SU-DHL-6 (cell line): ENCODE data around the gene MFSD6.
"Not testable (repeated sequence)": the region's sequence is repeated elsewhere in the genome, so short reads cannot be mapped to it uniquely, and the experiment has no call there.

Experiments used
- H2AFZ ChIP-seq: fragments of 200-600 bp; sonication (generic); 2 replicates; pipeline ENCODE4 v1.6.1; 2014; ENCODE audit warnings: low read depth, mild to moderate bottlenecking, moderate library complexity, mixed read lengths, antibody characterized with exemption, low read length; ENCODE audit not compliant: severe bottlenecking
- H3F3A ChIP-seq: fragments of 200-600 bp; shearing (Covaris generic); 2 replicates; pipeline ENCODE4 v1.6.0; 2016; ENCODE audit warnings: antibody characterized with exemption, mild to moderate bottlenecking; ENCODE audit not compliant: insufficient read depth
- H3K27ac ChIP-seq: fragments of 200-600 bp; sonication (generic); 2 replicates; pipeline ENCODE4 v1.5.1; 2016; ENCODE audit warnings: low read depth, mild to moderate bottlenecking, low read length, moderate library complexity, mixed read lengths
- H3K27me3 ChIP-seq: fragments of 200-600 bp; sonication (generic), shearing (Covaris generic); 2 replicates; pipeline ENCODE4 v1.6.0; 2014; ENCODE audit warnings: mild to moderate bottlenecking, low read length
- H3K36me3 ChIP-seq: fragments of 200-600 bp; sonication (generic); 2 replicates; pipeline ENCODE4 v1.6.1; 2014; ENCODE audit warnings: mild to moderate bottlenecking, low read length, mixed read lengths
- H3K4me2 ChIP-seq: fragments of 300-600, 200-600 bp; shearing (Covaris generic), sonication (generic); 2 replicates; pipeline ENCODE4 v1.6.0; 2014; ENCODE audit warnings: low read length, low read depth, mild to moderate bottlenecking; ENCODE audit not compliant: poor library complexity, severe bottlenecking
- H3K4me3 ChIP-seq: fragments of 200-600 bp; sonication (generic); 2 replicates; pipeline ENCODE4 v1.5.1; 2014; ENCODE audit warnings: antibody characterized with exemption, low read length, mild to moderate bottlenecking, mixed read lengths; ENCODE audit not compliant: insufficient read depth, poor library complexity, severe bottlenecking
- H3K79me2 ChIP-seq: fragments of 200-600 bp; sonication (generic); 2 replicates; pipeline ENCODE4 v1.6.1; 2014; ENCODE audit warnings: mild to moderate bottlenecking, low read length, moderate library complexity; ENCODE audit not compliant: insufficient read depth
- H3K9ac ChIP-seq: fragments of 200-600 bp; sonication (generic); 2 replicates; pipeline ENCODE4 v1.7.0; 2014; ENCODE audit warnings: mild to moderate bottlenecking, low read length
- H3K9me2 ChIP-seq: fragments of 200-600 bp; sonication (generic); replicated peaks from 2 replicates; pipeline ENCODE4 v1.6.1; 2014; ENCODE audit warnings: low read length; ENCODE audit not compliant: insufficient read depth
- H3K9me3 ChIP-seq: fragments of 200-600 bp; sonication (generic); 2 replicates; pipeline ENCODE4 v1.6.1; 2014; ENCODE audit warnings: low read length, mixed read lengths; ENCODE audit not compliant: insufficient read depth
- H4K20me1 ChIP-seq: fragments of 200-600 bp; sonication (generic); 2 replicates; pipeline ENCODE4 v1.6.1; 2014; ENCODE audit warnings: low read depth, mild to moderate bottlenecking, antibody characterized with exemption, low read length, moderate library complexity, mixed read lengths
- EZH2phosphoT487 ChIP-seq: fragments of 200-600 bp; sonication (generic), shearing (Covaris generic); conservative IDR thresholded peaks from 2 replicates; pipeline ENCODE4 v1.6.1; 2018; ENCODE audit warnings: mild to moderate bottlenecking, antibody characterized with exemption, low read length, moderate library complexity, mixed read lengths
- TF ChIP-seq, protein P1 (sequence below): fragments of 200-600 bp; sonication (generic); IDR thresholded peaks from one replicate; pipeline ENCODE4 v1.5.1; 2017; ENCODE audit warnings: antibody characterized with exemption, mild to moderate bottlenecking, low read length, moderate library complexity; ENCODE audit not compliant: insufficient read depth, poor library complexity, severe bottlenecking

The MFSD6 gene

DNA sequence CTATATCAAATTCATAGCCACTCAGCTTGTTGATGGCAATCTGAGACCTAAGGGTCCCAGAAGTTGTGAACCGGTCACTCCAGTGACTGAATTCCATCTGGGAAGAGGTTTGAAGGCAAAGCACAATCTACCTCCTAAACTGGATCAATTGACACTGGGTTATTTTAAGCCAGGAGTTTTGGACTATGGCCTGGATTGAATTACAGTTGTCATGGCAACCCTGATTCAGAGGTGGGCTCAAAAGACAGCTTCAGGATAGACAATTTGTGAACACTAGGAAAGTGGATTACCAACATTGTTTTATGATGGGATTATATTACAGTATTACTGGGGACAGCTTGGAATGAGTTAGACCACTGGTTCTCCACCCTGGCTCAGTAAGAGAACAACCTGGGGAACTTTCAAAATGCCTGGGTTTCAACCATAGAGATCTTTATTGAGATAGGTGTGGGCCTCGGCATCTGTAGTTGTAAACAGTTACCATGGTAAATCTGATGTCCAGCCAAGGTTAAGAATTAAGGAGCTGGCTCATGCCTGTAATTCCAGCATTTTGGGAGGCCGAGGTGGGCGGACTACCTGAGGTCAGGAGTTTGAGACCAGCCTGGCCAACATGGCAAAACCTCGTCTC, 58.8 kb downstream of the MFSD6 start:
- Histone ChIP-seq H3K27ac (no peak overlapping the region), H3K4me3 (no peak overlapping the region), H3K9me3 (no peaks in the 10 kb centered on the region), H3K27me3 (no peaks in the 10 kb centered on the region), H3K79me2 (no peaks in the 10 kb centered on the region), H3F3A (no peaks in the 10 kb centered on the region), H3K9ac (no peak overlapping the region), H4K20me1 (no peaks in the 10 kb centered on the region), H3K9me2 (no peaks in the 10 kb centered on the region), H3K4me2 (no peak overlapping the region), H3K36me3 (no peaks in the 10 kb centered on the region), H2AFZ (no peak overlapping the region)
- TF ChIP-seq, protein P1, sequence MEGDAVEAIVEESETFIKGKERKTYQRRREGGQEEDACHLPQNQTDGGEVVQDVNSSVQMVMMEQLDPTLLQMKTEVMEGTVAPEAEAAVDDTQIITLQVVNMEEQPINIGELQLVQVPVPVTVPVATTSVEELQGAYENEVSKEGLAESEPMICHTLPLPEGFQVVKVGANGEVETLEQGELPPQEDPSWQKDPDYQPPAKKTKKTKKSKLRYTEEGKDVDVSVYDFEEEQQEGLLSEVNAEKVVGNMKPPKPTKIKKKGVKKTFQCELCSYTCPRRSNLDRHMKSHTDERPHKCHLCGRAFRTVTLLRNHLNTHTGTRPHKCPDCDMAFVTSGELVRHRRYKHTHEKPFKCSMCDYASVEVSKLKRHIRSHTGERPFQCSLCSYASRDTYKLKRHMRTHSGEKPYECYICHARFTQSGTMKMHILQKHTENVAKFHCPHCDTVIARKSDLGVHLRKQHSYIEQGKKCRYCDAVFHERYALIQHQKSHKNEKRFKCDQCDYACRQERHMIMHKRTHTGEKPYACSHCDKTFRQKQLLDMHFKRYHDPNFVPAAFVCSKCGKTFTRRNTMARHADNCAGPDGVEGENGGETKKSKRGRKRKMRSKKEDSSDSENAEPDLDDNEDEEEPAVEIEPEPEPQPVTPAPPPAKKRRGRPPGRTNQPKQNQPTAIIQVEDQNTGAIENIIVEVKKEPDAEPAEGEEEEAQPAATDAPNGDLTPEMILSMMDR, result no peak
- TF ChIP-seq EZH2phosphoT487, result no peak

DNA sequence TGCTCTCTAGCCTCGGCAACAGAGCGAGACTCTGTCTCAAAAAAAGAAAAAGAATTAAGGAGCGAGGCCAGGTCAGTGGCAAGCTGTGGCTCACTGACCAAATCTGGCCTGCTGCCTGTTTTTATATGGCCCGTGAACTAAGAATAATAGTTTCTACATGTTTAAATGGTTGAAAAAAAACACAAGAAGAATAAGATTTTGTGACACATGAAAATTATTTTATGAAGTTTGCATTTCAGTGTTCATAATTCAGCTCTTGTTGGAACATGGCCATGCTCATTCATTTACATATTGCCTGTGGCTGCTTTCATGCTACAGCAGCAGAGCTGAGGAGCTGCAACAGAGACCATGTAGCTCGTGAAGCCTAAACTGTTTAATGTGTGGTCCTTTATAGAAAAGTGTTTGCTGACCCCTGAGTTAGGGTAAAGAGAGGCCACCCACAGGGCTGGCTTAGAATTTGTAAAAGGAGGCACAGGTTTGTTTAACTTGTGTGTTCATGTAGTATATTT, 59.5 kb downstream of the MFSD6 start:
- no peak overlapping the region for H3K9ac ChIP-seq

DNA sequence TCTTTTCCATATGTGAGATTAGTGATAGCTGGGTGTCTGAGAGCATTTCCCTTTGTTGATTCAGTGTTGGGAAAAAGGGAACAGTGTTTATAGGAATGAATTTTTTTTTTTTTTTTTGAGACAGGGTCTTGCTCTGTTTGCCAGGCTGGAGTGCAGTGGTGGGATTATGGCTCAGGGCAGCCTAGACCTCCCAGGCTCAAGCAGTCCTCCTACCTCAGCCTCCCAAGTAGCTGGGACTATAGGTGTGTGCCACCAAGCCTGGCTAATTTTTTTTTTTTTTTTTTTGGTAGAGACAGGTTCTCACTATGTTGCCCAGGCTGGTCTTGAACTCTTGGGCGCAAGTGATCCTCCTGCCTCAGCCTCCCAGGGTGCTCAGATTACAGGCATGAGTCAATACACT, 60.2 kb downstream of the MFSD6 start:
- H4K20me1 ChIP-seq, H2AFZ ChIP-seq, H3K4me2 ChIP-seq, H3K27ac ChIP-seq, H3K79me2 ChIP-seq, H3K9ac ChIP-seq, H3K9me2 ChIP-seq, H3K9me3 ChIP-seq, H3K36me3 ChIP-seq, H3K27me3 ChIP-seq, H3K4me3 ChIP-seq, H3F3A ChIP-seq: not testable (repeated sequence)

More for the DNA sequence above, 59.5 kb downstream of the MFSD6 start:
- Histone ChIP-seq H3K9me3 (no peaks in the 10 kb centered on the region), H3K27ac (no peak overlapping the region), H3K36me3 (no peaks in the 10 kb centered on the region), H3F3A (no peaks in the 10 kb centered on the region), H2AFZ (no peak overlapping the region), H3K9me2 (no peaks in the 10 kb centered on the region), H4K20me1 (no peaks in the 10 kb centered on the region), H3K27me3 (no peaks in the 10 kb centered on the region), H3K79me2 (no peaks in the 10 kb centered on the region), H3K4me3 (no peak overlapping the region), H3K4me2 (no peak overlapping the region)
- TF ChIP-seq EZH2phosphoT487, result no peak
- TF ChIP-seq, protein P1, result no peak

DNA sequence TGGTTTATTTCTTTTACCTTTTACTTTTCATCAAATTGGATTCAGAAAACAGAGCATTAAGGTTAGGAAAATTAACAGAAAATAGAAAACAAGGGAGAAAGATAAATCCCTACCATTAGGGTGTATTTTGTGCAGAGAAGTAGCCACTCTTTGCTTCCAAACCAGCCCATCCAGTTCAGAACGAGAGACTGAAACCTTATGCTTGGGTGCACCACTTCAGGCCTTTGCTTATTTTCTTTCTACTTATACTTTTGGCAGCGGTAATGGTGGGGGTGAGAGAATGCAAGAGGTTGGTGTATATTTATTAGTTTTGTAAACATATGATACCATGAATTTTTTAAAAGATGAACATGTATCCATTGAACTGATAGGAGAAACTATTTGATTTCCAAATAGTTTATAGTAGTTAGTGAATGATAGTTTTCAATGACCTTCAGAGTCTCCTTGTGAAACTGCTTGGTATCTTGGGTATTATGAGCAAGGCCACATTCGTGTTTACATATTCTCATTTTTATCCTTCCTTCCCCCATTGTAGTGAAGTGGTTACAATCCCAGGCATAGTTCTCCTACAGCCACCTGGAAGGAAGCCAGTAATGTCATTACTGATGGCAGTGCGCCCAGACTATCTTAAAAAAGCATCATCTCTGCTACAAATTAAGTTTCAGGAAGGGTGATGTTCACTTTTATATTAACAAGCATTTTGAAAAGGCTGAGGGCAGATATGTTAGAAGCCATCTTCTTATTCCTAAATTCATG, 60.8 kb downstream of the MFSD6 start:
- Histone ChIP-seq H3K4me3 (no peak overlapping the region), H3K36me3 (no peaks in the 10 kb centered on the region), H3F3A (no peaks in the 10 kb centered on the region), H3K9me2 (no peaks in the 10 kb centered on the region), H3K79me2 (no peaks in the 10 kb centered on the region), H4K20me1 (no peaks in the 10 kb centered on the region), H2AFZ (no peak overlapping the region), H3K9me3 (no peaks in the 10 kb centered on the region), H3K27me3 (no peaks in the 10 kb centered on the region), H3K27ac (no peak overlapping the region), H3K9ac (no peak overlapping the region), H3K4me2 (no peak overlapping the region)
- TF ChIP-seq, protein P1, result no peak
- TF ChIP-seq EZH2phosphoT487, result no peak
